Stimulated activated CD4-positive, alpha-beta T cell treated with anti-CD3 and anti-CD28 coated beads, Interleukin-1b, Interleukin-23, amount 100 ng/mL, for 1 hour (primary cell): Measurements from ENCODE around the gene DUSP7.

ENCODE experiments used
- DNase-seq, 2 donors: peaks; one replicate each; pipeline ENCODE4 v3.0.0-alpha.2; 2020; ENCODE audit warnings: low read depth in 2 of 2

DUSP7 gene

GRCh38 chr3:52067526-52067925 lies 11.2 kb upstream of the DUSP7 start:
- DNase-seq = no peak

GRCh38 chr3:52067046-52067445 lies 10.7 kb upstream of the DUSP7 start:
- DNase-seq = no peak

- DNase-seq = no peak
Observed at GRCh38 chr3:52065264-52065756, 8.9 kb upstream of the DUSP7 start.

GRCh38 chr3:52064561-52064960 lies 8.2 kb upstream of the DUSP7 start:
- no peak for DNase-seq

GRCh38 chr3:52063026-52063723 lies 6.8 kb upstream of the DUSP7 start:
- no peak for DNase-seq

GRCh38 chr3:52062505-52062904 lies 6.1 kb upstream of the DUSP7 start:
- DNase-seq = no peak

- no peak for DNase-seq
Observed at GRCh38 chr3:52061121-52061910, 4.9 kb upstream of the DUSP7 start.

GRCh38 chr3:52059781-52060180 lies 3.4 kb upstream of the DUSP7 start:
- DNase-seq = no peak

- no peak for DNase-seq
Observed at GRCh38 chr3:52057812-52058495, 1.6 kb upstream of the DUSP7 start.

- DNase-seq = peak; percentile 99
Observed at GRCh38 chr3:52056968-52057811, 819 bp upstream of the DUSP7 start.

GRCh38 chr3:52055537-52056351 lies 627 bp downstream of the DUSP7 start:
- no peak for DNase-seq

GRCh38 chr3:52054661-52055511 lies 1.5 kb downstream of the DUSP7 start:
- DNase-seq = no peak

- DNase-seq = no peak
Observed at GRCh38 chr3:52053307-52054304, 2.8 kb downstream of the DUSP7 start.

GRCh38 chr3:52052831-52053306 lies 3.5 kb downstream of the DUSP7 start:
- DNase-seq = peak in 1 of 2 donors; percentile 19

GRCh38 chr3:52051444-52051843 lies 4.9 kb downstream of the DUSP7 start:
- no peak for DNase-seq

GRCh38 chr3:52050571-52050970 lies 5.8 kb downstream of the DUSP7 start:
- no peak for DNase-seq

GRCh38 chr3:52049503-52049902 lies 6.9 kb downstream of the DUSP7 start:
- DNase-seq = no peak

GRCh38 chr3:52047295-52047960 lies 8.9 kb downstream of the DUSP7 start:
- DNase-seq = no peak
